OCI-LY3 (cell line): Measurements from ENCODE around the gene TESMIN.

Experiments
- H2AFZ ChIP-seq: fragments of 200-600, 300-600 bp; shearing (Covaris generic); 2 replicates; pipeline ENCODE4 v1.6.0; 2014; ENCODE audit warnings: antibody characterized with exemption, low read depth, low read length
- H3K27ac ChIP-seq: fragments of 200-600, 300-600 bp; sonication (generic); 2 replicates; pipeline ENCODE4 v1.5.1; 2014; ENCODE audit warnings: mild to moderate bottlenecking, low read length, moderate library complexity, mixed read lengths
- H3K27me3 ChIP-seq: fragments of 200-600, 300-600 bp; sonication (generic); 2 replicates; pipeline ENCODE4 v1.6.1; 2014; ENCODE audit warnings: low read depth, low read length, mixed read lengths
- H3K36me3 ChIP-seq: fragments of 200-600, 300-600 bp; sonication (generic); replicated peaks from 2 replicates; pipeline ENCODE3; 2014; ENCODE audit warnings: low read depth, low read length, mixed read lengths
- H3K4me1 ChIP-seq: fragments of 300-600, 200-600 bp; sonication (generic); 2 replicates; pipeline ENCODE4 v1.6.1; 2014; ENCODE audit warnings: low read length, mixed read lengths
- H3K4me2 ChIP-seq: fragments of 200-600, 300-600 bp; sonication (generic); 2 replicates; pipeline ENCODE4 v1.6.1; 2014; ENCODE audit warnings: low read length, mixed read lengths
- H3K4me3 ChIP-seq: fragments of 300-600, 200-600 bp; sonication (generic); 2 replicates; pipeline ENCODE4 v1.5.1; 2014; ENCODE audit warnings: antibody characterized with exemption, mild to moderate bottlenecking, low read length, moderate library complexity
- H3K79me2 ChIP-seq: fragments of 300-600, 200-600 bp; shearing (Covaris generic); 2 replicates; pipeline ENCODE4 v1.6.1; 2014; ENCODE audit warnings: mild to moderate bottlenecking, low read length, mixed read lengths
- H3K9ac ChIP-seq: fragments of 300-600, 200-600 bp; shearing (Covaris generic); 2 replicates; pipeline ENCODE4 v1.6.0; 2014; ENCODE audit warnings: mild to moderate bottlenecking, low read length, moderate library complexity
- H3K9me3 ChIP-seq: fragments of 200-600, 300-600 bp; shearing (Covaris generic); 2 replicates; pipeline ENCODE4 v1.6.1; 2014; ENCODE audit warnings: low read length, mixed read lengths; ENCODE audit not compliant: insufficient read depth
- H4K20me1 ChIP-seq: fragments of 200-600, 300-600 bp; sonication (generic); 2 replicates; pipeline ENCODE4 v1.6.1; 2016; ENCODE audit warnings: low read length, mixed read lengths; ENCODE audit not compliant: insufficient read depth
- CTCF ChIP-seq: fragments of 200-600, 300-600 bp; sonication (generic); IDR thresholded peaks from 2 replicates; pipeline ENCODE4 v1.5.1; 2014; ENCODE audit warnings: antibody characterized with exemption, low read length, low read depth
- EZH2phosphoT487 ChIP-seq: fragments of 200-600 bp; shearing (Covaris generic); IDR thresholded peaks from 2 replicates; pipeline ENCODE4 v1.6.1; 2018; ENCODE audit warnings: antibody characterized with exemption, mixed run types, low read depth

The TESMIN gene

DNA sequence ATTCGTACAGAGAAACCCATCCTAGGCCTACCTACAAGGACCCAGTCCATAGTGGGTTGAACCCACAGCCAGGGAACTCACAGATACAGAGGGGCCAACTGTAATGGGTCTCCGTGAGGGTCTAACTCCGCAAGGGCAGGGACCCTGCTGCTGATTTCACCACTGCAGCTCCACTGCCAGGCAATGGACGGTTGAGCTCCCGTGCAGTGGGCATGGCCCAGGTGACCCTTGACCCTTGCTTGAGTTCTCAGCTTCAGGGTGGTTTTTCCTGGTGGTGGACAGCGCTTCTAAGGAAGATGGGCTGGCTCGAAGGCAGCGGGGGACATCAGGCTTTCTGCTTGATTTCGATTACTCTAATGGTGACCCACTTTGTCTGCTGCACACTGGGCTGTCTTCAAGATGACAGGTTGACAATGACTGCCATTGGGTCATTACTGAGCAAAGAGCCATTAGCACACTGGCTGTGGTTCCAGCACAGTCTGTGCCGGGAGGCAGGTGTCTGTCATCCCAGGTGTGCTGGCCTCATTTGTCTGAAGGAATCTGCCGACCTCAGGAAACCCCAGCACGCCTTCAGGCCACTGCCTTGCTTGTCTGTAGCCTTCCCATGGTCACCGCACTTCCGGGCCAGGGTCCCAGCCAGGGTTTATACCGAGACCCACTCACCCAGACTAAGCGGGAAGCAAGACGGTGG is 70.6 kb downstream of the TESMIN start:
- H2AFZ ChIP-seq = no peak overlapping the region
- H3K4me3 ChIP-seq = no peak overlapping the region
- no peaks in the 10 kb centered on the region for H3K36me3 ChIP-seq
- H3K79me2 ChIP-seq = no peaks in the 10 kb centered on the region
- H3K4me2 ChIP-seq = no peak overlapping the region
- H3K9me3 ChIP-seq = no peaks in the 10 kb centered on the region
- no peaks in the 10 kb centered on the region for H3K4me1 ChIP-seq
- no peaks in the 10 kb centered on the region for H4K20me1 ChIP-seq
- peaks cover 4% of the 10 kb centered on the region for H3K27me3 ChIP-seq
- H3K27ac ChIP-seq = no peak overlapping the region
- TF ChIP-seq CTCF = no peak
- H3K9ac ChIP-seq = no peak overlapping the region

DNA sequence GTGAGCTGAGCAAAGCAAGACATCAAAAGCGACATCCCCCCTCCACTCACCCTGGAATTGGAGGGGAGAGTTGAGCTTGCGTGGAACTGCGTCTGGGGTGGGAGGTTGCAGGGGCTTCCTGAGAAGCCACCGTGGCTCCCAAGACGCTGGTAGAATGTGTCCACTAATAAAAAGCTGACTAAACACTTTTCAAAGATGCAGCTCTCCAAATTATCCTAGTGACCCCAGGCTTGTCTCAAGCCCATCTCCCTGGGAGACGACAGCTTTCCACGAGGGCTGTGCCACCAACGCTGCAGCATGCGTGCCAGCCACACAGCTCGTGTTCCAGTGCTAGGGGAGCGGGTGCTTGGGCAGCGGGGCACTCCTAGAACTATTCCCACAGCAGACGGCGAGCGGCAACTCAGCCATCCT is 73.3 kb downstream of the TESMIN start:
- TF ChIP-seq EZH2phosphoT487 (no peak), CTCF (no peak)
- H3K4me3 ChIP-seq = no peak overlapping the region
- no peak overlapping the region for H3K9ac ChIP-seq
- H3K27me3 ChIP-seq = peaks cover 10% of the 10 kb centered on the region
- H3K4me2 ChIP-seq = no peak overlapping the region
- no peaks in the 10 kb centered on the region for H4K20me1 ChIP-seq
- no peaks in the 10 kb centered on the region for H3K36me3 ChIP-seq
- no peaks in the 10 kb centered on the region for H3K4me1 ChIP-seq
- no peak overlapping the region for H3K27ac ChIP-seq
- no peaks in the 10 kb centered on the region for H3K79me2 ChIP-seq
- H3K9me3 ChIP-seq = no peaks in the 10 kb centered on the region
- H2AFZ ChIP-seq = no peak overlapping the region

GRCh38 chr11:68677432-68677831 is 73.9 kb downstream of the TESMIN start:
- TF ChIP-seq EZH2phosphoT487 (no peak), CTCF (no peak)
- Histone ChIP-seq H2AFZ (no peak overlapping the region), H3K9ac (no peak overlapping the region), H3K27ac (no peak overlapping the region), H3K4me3 (no peak overlapping the region), H3K4me1 (no peaks in the 10 kb centered on the region), H3K27me3 (peaks cover 10% of the 10 kb centered on the region), H4K20me1 (no peaks in the 10 kb centered on the region), H3K4me2 (no peak overlapping the region), H3K36me3 (no peaks in the 10 kb centered on the region), H3K9me3 (no peaks in the 10 kb centered on the region), H3K79me2 (no peaks in the 10 kb centered on the region)

DNA sequence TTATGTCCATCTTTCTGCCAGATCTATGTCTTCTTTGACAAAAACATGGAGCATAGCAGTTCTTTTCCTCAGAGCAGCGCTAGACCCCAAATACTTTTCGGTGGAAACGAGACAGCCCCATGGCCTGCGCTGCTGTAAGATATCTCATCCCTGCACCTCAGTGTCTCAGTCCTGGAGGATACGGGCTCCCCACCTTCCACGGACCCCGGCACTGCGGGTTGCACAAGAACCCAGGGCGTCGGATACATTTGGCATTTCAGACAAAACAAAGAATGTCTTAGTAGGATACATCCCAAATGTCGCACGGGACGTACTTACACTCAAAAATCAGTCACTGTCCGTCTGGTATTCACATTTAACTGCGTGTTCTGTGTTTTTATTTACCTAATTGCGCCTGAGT is 76.9 kb downstream of the TESMIN start:
- Histone ChIP-seq H3K36me3 (no peaks in the 10 kb centered on the region), H3K9ac (no peak overlapping the region), H3K79me2 (no peaks in the 10 kb centered on the region), H2AFZ (no peak overlapping the region), H3K4me1 (no peaks in the 10 kb centered on the region), H3K27ac (no peak overlapping the region), H3K4me3 (no peak overlapping the region), H4K20me1 (no peaks in the 10 kb centered on the region), H3K27me3 (peaks cover 10% of the 10 kb centered on the region), H3K9me3 (no peaks in the 10 kb centered on the region), H3K4me2 (no peak overlapping the region)
- no peak for TF ChIP-seq EZH2phosphoT487
- no peak for TF ChIP-seq CTCF
